Stimulated activated CD8-positive, alpha-beta memory T cell treated with anti-CD3 and anti-CD28 coated beads, Interleukin-7, amount 100 ng/mL, for 24 hours (primary cell): ENCODE data around the gene VSIG8.

ENCODE experiments used
- DNase-seq: peaks from one replicate; pipeline ENCODE4 v3.0.0-alpha.2; 2020; ENCODE audit warnings: low read depth

Gene VSIG8

GRCh38 chr1:159855709-159856108 is 6.7 kb downstream of the VSIG8 start:
- DNase-seq, result no peak

- DNase-seq, result peak; percentile 48
Observed at GRCh38 chr1:159854693-159855192, 7.7 kb downstream of the VSIG8 start.

DNA sequence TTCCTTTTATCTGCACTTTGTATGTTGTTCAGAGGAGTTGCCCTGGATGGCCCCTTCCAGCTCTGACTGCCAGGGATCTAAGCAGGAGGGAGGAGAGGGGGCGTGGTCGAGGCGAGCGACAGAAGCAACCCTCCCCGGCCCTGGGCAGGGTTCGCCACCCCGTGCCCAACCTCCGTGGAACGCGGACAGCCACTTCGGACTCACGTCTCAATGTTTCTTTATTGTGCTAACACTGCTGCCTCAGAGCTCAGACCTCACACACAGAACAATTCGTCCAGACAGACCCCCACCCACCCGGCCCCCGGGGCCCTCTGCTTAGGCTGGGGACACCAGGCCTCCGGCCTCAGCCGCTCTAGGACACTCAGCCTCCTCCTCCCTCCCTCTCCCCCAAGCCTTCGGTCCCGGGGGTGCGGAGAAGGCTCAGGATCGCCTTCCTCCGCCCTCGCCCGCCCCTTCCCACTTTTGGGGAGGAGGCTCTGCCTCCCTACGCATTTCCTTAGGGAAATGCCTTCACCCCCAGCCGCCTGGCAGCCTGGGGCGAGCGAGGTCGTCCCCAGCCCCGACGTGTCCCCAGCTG is 8.3 kb downstream of the VSIG8 start:
- DNase-seq, result no peak

DNA sequence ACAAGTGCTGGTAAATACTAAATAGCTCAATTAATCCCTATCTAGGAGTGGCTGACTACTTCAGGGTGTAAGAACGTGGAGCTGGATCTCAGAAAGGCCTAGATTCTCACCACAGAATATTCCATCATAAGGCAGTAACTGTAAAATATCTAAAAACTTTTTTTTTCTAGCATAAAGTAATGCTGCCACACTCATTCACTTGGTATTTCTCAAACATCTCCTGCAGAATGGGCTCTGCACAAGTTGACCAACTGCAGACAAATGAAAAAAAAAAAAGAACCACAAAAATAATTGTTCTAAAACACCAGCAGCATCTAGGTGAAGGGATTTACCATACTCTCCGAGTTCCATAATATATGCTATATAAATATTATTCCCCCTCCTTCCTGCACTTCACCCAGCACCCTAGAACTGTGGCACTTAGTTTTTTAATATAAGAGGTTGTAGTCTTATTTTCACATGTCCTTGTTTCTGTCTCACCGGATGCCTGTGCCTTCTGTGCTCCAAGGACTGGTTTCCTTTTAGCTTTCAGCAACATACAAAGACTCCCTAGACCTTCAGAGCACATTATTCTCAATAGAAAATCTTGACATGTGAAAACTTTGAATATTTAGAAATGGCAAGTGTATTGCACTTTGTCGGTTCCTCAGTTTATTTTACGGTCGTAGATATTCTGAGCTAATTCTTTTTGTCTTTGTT is 8.9 kb downstream of the VSIG8 start:
- DNase-seq, result no peak

GRCh38 chr1:159851407-159851806 is 11.1 kb downstream of the VSIG8 start:
- DNase-seq, result no peak

- DNase-seq, result no peak
Observed at GRCh38 chr1:159849626-159850366, 12.7 kb downstream of the VSIG8 start.

- DNase-seq, result no peak
Observed at GRCh38 chr1:159848326-159848725, 14.1 kb downstream of the VSIG8 start.

- DNase-seq, result no peak
Observed at GRCh38 chr1:159847231-159847630, 15.2 kb downstream of the VSIG8 start.

- DNase-seq, result no peak
Observed at GRCh38 chr1:159845751-159846629, 16.5 kb downstream of the VSIG8 start.

DNA sequence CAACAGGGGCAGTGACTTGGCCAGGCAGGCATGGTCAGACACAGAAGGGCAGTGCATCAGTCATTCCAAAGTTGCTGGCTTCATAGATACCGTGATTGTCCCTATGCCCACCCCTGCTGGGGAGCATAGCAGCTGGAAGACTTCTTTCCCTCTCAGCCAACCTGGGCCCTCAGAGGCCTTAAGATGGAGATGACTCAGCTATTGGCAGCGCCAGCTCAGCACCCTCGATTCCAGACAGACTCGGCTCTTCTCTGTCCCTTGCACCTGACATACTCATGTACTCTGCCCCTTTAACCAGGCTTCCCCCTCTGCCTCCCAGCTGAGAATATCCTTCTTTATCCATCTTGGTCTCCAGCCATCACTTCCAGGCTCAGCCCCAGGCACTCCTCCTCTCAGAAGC is 19.0 kb downstream of the VSIG8 start:
- no peak for DNase-seq

- DNase-seq, result no peak
Observed at GRCh38 chr1:159841749-159842148, 20.7 kb downstream of the VSIG8 start.

- no peak for DNase-seq
Observed at GRCh38 chr1:159839116-159839849, 23.2 kb downstream of the VSIG8 start.

DNA sequence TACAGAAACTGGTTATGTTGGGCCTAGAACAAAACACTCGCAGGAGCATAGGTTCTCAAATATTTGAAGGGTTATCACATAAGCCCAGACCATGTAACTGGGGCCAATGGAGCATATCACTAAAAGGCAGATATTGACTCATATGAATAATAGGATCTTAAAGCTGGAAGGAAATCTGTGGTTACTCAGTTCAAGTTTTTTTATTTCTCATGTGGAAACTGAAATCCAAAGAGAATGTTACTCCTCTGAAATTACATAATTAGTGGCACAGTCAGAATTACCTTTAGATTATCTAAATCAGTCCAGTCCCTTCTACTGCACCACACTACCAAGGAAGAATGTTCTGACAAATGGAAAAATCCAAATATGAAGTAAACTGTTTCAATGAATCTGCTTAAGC is 23.7 kb downstream of the VSIG8 start:
- DNase-seq, result no peak

DNA sequence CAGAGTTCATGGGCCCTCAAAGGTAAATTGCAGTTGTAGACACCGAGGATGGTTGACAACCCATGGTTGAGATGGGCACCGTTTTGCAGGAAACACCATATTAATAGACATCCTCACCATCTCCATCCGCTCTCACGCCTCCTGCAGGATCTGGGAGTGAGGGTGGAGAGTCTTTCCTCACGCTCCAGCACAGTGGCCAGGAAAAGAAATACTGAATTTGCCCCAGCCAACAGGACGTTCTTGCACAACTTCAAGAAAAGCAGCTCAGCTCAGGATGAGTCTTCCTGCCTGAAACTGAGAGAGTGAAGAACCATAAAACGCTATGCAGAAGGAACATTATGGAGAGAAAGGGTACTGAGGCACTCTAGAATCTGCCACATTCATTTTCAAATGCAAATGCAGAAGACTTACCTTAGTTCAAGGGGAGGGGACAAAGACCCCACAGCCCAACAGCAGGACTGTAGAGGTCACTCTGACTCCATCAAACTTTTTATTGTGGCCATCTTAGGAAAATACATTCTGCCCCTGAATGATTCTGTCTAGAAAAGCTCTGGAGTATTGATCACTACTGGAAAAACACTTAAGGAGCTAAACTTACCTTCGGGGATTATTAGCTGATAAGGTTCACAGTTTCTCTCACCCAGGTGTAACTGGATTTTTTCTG is 26.5 kb downstream of the VSIG8 start:
- no peak for DNase-seq

DNA sequence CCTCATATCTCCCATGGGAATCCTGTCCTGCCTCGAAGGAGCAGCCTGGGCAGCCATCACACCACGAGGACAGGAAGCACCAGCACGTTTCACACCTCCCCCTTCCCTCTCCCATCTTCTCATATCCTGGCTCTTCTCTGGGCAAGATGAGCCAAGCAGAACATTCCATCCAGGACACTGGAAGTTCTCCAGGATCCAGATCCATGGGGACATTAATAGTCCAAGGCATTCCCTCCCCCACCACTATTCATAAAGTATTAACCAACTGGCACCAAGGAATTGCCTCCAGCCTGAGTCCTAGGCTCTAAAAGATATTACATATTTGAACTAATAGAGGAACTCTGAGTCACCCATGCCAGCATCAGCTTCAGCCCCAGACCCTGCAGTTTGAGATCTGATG is 27.1 kb downstream of the VSIG8 start:
- no peak for DNase-seq

DNA sequence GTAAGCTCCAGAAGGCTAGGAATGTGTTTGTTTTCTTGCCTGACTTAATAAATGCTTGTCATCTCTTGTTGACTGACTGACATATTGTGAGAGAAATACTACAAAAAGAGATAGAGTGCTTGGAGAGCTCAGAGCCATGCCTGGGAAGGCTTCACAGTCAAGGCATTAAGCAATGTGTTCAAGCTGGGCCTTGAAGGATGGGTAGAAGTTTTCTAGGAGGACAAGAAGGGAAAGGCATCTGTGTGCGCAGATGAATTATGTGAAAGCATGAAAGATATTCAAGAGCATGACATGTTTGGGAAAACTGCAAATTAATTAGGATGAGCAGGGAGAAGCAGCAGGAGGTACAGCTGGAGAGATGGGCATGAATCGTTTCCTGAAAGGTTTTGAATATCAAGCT is 30.1 kb downstream of the VSIG8 start:
- DNase-seq, result no peak

DNA sequence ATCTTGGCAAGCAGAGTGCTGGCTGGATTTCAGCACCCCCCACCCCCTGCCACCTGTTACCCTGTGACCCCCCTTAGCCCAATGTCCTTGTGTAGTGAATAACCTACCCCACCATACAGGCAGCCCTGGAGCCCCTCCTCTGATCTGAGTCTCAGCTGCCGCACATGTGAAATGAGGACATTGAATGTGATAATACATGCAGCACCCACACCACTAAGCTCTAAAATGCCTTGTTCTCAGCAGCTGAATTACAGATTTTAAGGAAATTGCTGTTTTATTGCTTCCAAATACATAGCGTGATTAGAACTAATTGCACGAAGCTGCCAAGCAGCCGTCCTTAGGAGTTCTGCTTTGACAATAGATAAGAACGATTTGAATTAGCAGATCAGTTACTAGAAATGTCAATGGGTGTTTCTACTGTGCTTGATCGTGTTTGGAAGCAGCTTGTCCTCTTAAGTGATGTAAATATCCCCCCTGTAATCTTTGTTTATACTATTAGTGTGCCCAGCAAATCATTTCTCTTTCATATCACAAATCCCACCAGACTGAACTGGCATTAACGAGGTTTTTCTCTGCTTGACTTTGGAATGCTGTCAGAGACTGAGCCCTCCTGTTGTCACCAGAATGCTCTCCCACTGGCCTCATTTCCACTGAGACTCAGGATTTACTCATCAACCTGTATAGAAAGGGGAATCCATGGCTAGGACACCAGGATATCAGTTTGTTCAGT is 30.9 kb downstream of the VSIG8 start:
- DNase-seq, result no peak

GRCh38 chr1:159830722-159831121 is 31.7 kb downstream of the VSIG8 start:
- DNase-seq, result no peak

GRCh38 chr1:159829822-159830465 is 32.5 kb downstream of the VSIG8 start:
- no peak for DNase-seq

DNA sequence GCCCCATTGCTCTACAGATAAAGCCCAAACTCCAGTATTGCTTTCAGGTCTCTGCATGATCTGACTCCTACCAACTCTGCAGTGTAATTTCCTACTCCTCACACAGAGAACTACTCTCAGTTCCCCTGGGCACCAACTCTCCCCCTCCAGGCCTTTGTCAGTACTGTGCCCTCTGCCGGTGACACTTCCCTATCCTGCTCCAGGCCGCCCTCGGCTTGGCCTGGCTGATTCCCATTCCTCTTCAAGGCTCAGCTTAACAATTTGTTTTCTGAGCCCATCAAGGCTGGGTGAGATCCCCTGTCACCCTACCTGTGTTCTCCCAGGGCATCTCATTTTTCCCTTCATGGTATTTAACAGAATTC is 33.2 kb downstream of the VSIG8 start:
- no peak for DNase-seq
